ENCODE measurements around the gene TIGD2.

TIGD2 gene

GRCh38 chr4:89162496-89162895 lies 51.2 kb downstream of the TIGD2 start:
- DNase-seq (ENCODE audit: low read depth in 2 of 2), result no peak

- no peak for DNase-seq (ENCODE audit: low read depth in 2 of 2)
These were observed 51.7 kb downstream of the TIGD2 start for GRCh38 chr4:89162987-89163386.

GRCh38 chr4:89164400-89164799 lies 53.1 kb downstream of the TIGD2 start:
- no peak for DNase-seq (ENCODE audit: low read depth in 2 of 2)

Measured in stimulated activated CD8-positive, alpha-beta memory T cell treated with anti-CD3 and anti-CD28 coated beads, Interleukin-15, amount 100 ng/mL, for 48 hours (primary cell).